HG03045 (cell line): ENCODE measurements around the gene TENM3.
A peak's percentile ranks its signal among the peaks of the same experiment; 100 is the strongest.
"Not testable (repeated sequence)": the region's sequence is repeated elsewhere in the genome, so short reads cannot be mapped to it uniquely, and the experiment has no call there.

Source experiments
- ATAC-seq: cut with Tn5 transposase; IDR thresholded peaks from one replicate; pipeline ENCODE4 v1.9.1; 2021; ENCODE audit warnings: mild to moderate bottlenecking, moderate library complexity; ENCODE audit not compliant: unreplicated experiment

Gene TENM3

DNA sequence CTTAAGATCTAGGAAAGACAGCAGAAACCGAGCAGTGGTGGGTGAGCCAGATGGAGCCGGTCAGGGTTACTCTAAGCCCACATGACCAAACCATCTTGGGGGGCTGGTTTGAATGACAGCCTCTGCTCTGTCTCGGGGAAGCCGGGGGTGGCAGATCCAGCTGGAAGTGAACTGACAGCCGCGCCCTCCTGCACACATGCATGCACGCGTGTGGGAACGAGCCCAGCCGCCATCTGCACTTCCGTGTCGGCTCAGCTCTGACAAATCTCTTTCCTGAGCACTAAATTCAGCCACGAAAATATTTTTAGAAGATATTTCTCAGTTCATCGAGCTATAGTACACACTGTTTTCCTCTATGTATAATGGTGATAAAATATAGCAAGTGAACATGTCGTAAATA is 558.4 kb downstream of the TENM3 start:
- no peak for ATAC-seq

DNA sequence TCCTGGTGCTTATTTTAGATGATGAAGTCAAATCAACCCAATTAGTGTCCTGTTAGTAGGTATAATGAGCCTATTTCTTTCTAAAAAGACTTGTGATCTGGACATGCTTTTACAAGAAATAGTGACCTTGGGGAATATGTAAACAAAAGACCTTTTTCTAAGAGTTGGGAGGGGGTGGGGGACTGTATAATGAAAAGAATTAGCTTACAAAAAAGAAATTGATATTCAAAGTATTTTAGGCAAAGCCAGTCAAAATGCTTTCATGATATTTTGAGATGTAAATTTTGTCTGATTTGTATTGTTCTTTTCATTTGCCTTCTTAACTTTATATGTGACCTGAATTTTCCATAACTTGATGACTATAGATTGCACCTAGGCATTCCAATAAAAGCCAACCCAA is 559.4 kb downstream of the TENM3 start:
- no peak for ATAC-seq

DNA sequence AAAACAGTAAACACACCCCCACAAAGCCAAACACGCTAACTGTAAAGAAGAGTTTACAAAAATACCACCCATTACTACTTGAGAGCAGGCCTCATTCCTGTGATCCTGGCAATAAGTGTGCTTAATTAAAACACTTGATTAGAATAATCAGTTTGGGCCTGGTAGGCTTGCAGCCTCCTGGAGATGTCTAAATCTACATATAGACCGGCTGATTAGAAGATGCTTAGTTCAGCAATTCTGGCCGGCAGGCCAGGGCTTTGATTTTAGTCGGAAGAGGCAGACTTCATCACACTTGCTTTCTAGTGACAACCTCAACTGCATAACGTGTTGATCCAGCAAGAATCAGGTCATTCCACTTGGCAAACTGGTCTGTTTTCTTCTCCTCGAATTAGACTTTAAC is 560.0 kb downstream of the TENM3 start:
- no peak for ATAC-seq

DNA sequence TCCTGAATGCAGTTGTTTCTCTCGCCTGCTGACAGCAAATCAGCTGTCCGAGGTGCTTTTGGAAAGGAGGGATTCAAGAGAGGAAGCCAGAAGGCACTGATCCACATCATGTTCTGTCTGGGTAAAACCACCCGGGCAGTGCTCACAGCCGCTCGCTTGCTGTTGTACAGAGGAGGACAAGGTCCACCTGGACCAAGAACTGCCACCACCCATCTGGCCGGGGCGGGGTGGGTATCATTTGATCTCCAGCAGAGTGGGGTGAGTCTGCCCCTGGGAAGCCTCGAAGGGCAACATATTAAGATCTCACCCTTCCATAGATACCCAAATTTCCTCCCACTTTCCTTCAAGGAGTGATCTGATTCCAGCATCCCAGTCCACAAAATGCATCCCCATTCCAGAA is 560.9 kb downstream of the TENM3 start:
- no peak for ATAC-seq

DNA sequence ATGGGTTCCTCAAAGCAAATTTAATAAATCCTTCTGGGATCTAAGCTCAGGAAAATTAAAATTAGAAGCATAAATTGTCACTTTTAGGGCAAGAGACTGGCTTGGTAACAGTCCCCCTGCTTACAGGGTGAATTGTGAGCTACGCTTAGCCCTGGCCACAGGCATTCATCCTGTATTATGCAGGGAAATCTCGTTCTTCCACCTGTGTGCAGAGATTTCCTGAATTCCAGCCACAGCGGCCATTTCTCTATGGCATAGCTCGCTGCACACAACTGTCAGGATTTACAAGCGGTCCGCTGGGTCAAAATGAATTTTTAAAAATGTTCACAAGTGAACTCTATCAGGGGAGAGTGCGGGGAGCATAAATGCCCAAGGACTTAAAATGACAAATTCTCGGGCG is 562.1 kb downstream of the TENM3 start:
- ATAC-seq: no peak

DNA sequence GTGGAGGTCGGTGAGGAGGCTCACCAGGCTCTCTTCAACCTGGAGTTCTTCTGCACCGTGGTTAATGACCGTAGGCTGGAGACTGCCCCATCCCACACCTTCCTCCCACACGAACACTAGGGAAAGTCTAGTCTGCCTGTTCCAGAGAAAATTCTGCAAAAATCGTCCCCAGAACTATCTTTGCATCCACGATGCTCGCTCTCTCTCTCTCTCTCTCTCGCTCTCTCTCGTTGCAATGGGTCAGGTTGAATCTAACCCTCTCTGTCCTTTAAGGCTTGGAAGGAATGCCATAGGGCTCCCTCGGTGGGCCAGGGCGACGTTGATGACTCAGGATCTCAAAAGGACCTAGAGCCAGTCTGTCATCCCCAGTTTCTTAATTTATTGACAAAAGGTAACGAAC is 562.5 kb downstream of the TENM3 start:
- ATAC-seq: no peak

DNA sequence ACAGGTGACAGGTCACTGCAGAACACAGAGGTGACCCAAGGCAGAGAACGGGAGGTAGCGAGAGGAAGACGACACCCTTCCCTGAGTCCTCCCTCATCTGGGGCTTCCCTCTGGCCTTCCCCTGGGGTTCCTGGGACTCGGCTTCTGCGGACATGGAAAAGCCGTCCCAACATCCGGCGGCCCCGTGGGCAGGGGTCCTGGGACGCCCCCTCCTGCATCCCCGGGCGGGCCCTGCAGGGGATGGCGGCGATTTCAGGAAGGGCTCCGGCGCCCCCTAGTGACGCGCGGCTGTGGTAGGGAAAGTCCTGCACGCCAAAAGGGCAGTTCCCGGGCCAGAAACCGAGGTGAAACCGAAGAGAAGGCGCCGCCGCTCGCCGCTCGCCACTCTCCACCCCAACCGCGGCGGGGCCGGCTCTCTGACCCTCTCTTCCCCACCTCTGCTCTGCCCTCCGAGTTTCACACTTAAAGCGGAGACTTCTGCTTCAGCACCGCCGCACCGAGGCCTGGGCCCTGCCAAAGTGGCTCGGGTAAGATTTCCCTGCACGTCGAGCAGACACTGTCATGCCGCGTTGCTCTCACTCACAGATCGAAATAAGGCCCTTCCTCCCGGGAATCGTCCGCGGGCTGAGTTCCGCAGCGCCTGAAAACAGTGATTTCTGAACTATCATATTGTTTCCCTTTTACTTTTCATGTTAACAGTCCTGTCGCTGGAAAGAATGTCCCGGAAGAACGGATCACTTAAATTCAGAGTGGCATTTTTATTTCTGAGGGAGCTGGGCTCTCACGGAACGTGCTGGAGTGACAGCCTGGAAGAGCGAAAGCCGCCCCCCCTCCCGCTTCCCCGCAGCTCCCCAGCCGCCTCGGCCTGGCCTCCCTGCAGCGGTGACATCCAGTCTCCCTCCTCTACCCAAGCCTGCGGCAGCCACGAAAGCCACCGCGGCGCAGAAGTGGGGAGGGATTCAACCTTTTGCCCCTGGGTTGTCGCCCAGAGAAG is 563.4 kb downstream of the TENM3 start:
- peak; percentile 80 for ATAC-seq

DNA sequence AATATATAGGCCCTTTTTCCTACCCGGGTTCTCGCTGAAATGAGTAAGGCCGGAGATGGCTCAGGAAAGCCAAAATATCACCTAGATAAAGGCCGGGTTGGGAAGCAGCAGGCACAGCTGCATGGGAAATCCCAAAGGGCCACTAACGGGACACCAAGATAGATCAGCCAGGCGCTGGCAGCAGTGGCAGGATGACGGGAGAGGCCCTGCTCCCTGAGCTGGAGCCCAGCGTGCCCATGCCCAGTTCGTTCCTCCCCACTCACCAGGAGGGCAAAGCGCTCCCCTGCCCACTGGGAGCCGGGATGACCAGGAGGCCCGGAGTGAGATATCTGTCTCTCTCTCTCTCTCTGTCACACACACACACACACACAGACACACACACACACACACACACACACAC is 564.1 kb downstream of the TENM3 start:
- ATAC-seq: no peak

DNA sequence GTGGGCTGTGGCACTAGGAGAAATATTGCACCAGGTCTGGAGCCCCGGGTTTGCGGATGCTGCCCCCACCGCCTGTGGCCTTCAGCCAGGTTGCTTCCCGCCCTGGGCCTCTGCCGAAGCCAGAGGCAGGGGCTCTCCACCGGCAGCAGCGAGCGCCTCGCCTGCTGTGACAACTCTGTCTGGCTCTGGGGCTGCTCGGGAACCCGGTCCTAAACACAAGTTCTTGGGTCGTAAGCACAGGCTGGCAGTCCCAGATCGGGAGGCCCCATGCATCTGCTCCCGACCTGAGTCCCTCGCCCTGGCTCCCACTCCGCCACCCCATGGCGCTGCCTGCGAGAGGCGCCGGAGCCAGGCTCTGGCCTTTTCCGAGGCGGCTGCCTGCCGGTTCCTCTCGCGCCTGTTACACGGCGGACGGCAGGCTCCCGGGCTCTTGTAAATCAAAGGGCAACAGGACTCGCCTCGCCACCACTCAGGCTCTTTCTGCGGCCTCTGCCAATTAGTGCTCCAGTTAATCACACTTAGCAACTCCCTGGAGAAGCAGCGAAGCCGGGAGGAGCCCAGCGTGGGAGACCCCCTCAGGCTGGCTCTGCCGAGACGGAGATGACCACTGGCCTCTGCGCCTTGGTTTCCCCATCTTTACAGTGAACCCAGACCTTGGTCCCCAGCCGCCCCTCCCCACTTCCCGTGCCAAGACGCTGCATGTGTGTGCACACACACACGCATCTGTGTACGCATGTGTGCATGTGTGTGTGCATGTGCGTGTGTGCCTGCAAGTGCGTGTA is 564.8 kb downstream of the TENM3 start:
- no peak for ATAC-seq

DNA sequence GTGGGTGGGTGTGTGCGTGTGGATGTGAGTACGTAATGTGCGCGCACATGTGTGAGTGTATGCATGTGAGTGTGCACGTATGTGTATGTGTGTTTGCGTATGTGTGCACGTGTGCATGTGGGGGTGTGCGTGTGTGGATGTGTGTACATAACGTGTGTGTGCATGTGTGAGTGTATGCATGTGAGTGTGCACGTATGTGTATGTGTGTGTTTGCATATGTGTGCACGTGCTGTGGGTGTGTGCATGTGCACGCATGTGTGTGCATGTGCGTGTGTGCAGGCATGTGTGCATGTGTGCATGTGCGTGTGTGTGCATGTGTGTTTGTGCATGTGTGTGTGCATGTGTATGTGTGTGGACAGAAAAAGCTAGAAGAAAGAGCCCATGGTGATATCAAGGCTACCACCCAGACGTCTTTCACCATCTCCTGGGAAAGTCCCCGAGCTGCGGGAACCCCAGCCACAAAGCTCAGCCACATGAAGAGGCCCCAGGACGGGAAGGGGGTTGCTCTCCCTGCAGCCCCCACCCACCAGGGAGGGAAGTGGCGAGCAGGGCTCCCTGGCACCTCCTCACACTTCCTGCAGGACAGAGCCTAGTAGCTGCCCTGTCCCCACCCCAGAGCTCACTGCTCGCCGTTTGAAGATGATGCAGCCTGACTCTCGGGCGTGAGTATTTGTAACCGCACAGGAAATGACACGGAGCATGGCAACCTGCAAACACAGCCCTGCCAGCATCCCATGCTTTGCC is 565.6 kb downstream of the TENM3 start:
- peak; percentile 76 for ATAC-seq

DNA sequence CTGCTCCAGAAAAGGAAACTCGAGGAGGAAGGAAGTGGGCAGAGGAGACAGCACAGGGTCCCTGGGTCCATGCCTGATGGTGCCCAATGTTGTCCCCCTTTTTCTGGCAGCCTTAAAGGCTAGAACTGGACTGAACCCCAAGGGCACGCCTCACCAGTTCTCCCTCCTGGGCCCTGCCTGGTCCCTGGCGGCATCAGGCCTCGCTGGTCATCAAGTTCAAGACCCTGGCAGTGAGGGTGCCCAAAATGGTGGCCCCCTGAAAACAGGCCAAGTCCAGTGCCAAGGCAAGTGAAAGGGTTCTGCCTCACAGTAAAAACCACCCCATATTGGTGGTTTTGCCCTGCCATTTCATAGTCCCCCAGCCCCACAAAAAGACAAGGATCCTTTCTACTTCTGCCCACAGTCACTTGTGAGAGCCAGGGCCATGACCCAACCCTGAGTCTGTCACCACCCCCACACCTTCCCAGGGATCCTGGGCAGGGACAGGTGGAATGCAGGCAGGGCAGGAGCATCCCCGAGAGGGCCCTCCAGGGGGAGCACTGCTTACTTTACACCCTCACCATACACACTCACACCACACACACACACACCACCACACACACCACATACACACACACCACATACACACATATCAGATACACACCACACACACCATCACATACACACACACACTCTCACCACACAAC is 566.4 kb downstream of the TENM3 start:
- ATAC-seq: peak; percentile 14

DNA sequence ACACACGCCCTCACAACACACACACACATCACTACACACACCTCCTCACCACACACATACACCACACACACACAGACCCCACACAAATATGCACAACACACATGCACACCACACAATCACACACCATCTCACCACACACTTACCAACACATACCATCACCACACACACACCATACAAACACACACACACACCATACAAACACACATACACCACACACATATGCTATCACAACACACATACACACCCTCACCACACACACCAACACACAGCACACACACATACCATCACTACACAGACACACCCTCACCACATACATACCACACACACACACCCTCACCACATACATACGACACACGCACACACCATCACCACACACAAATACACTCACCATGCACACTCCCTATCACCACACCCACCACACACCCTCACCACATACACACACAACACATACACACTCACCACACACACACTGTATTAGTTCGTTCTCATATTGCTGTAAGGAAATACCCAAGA is 567.0 kb downstream of the TENM3 start:
- no peak for ATAC-seq

DNA sequence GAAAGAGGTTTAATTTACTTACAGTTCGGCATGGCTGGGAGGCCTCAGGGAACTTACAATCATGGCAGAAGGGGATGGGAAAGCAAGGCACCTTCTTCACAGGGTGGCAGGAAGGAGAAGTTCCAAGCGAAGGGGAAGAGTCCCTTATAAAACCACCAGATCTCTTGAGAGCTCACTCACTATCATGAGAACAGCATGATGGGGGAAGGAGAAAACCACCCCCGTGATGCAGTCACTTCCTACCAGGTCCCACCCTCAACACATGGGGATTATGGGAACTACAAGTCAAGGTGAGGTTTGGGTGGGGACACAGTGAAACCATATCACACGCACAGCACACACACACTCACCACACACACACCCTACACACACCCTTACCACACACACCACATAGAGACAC is 569.7 kb downstream of the TENM3 start:
- ATAC-seq: no peak

DNA sequence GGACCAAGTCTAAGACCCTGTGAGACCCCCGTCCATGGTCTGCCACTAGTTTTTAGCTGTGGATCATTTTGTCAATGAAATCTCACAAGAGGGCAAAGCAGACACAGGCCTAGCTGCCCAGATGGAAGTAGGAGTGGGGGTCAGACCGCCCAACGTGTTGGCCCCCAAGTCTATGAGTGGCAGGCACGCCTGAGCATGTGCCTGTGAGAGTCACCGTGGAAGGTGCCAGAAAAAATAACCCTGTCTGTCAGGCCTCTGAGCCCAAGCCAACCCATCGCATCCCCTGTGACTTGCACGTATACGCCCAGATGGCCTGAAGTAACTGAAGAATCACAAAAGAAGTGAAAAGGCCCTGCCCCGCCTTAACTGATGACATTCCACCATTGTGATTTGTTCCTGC is 570.9 kb downstream of the TENM3 start:
- ATAC-seq: not testable (repeated sequence)

DNA sequence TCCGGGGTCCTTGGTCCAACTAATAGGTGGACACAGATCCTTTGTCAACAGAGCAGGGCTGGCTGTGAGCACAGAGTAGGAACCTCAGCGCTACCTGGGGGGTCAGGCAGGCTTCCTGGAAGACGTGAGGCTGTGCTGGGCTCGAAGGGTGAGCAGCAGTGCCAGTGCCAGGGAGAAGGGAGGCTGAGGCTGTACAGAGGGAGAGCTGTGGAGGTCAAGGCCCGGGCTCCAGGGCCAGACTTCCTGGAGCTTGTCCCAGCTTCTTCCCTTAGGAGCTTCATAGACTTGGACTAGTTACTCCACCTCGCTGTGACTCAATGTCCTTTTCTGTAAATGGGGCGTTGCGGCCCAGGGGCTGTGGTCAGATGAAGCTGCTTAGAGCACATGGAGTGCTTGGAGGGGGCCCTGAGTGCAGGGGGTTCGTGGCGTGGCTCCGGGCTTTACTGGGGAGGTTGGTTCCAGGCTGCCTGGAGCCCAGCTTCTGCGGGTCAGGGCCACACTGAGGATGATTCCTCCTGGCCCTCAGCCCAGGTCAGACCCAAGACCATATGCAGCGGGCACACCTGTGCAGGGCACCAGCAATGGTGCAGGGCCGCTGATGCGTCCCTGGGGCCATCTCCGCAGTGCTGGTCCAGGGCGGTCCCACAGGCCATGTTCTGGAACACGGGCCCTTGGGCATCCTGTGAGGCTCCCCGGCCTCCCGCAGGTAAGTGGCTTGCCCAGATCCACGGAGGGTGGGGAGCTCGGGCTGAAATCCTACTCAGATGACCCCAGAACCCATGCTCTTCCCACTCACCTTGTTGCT is 575.9 kb downstream of the TENM3 start:
- no peak for ATAC-seq

DNA sequence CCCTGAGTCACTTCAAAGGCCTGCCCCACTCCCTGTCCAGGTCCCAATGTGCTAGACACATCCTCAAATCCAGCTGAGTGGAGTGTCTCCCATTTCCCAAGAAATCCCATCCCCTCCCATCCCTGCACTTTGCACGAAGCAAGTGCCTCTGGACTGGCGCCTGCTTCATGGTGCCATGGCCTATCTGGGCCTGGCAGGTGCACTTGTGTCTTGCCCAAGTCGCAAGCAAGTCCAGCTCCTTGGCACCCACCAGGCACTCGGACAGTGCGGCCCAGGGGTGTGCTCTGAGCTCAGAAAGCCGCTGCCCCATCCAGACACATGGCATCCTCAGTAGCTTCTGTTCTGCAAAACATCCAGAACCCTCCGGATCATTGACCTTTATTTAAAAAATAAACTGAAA is 576.5 kb downstream of the TENM3 start:
- no peak for ATAC-seq

DNA sequence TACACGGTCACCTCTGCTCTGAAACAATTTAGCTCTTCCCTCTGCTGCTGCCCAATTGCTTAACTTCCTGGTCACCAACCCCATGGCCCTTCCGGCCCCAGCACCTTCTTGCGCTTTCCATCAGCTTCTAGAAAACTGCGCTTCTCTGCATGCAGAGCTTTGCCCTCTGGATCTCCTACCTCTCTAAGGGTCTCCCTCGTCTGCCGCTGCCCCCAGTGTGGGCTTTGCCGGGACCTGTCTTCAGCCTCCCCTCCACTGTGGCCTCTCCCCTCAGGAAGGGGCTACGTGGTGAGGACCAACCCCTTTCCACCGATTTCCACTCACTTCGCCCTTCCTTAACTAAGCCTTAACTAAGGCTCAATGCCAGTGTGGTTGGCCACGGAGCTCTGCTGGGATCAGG is 579.4 kb downstream of the TENM3 start:
- ATAC-seq: no peak

DNA sequence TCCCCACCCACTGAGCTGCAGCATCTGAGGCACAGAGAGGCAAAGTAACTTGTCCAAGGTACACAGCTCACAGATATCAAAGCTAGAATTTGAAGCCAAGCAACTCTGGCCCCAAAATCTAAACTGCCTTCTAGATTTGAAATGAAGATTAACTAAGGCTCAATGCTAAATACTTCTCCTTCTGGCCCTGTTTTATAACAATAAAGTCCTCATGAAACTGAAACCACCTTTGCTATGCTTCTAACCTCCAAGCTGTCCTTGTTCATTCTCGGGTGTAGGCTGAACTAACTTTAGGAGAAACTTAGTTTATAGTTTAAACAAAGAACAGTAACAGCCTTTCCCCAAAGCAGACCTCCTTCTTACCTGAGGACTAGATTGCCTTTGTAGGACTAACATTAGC is 580.4 kb downstream of the TENM3 start:
- ATAC-seq: peak; percentile 65

DNA sequence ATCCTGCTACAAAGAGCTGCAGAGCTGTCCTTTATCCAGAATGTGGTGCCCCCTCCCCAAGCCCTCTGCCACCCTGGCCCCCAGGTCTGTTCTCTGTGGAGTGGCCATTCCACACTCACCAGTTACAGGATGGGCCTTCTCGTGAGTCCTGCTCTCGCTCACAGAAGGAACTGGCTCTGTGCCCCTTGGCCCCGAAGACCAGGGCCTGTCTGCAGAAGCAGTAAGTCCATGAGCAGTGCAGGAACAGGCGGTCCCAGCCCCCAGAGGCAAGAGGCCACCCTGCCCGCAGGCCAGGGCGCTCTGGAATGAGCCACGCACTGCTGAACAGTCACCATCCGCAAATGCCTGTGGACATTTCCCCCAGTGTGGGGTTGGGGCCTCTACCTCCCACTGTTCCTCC is 581.8 kb downstream of the TENM3 start:
- no peak for ATAC-seq

DNA sequence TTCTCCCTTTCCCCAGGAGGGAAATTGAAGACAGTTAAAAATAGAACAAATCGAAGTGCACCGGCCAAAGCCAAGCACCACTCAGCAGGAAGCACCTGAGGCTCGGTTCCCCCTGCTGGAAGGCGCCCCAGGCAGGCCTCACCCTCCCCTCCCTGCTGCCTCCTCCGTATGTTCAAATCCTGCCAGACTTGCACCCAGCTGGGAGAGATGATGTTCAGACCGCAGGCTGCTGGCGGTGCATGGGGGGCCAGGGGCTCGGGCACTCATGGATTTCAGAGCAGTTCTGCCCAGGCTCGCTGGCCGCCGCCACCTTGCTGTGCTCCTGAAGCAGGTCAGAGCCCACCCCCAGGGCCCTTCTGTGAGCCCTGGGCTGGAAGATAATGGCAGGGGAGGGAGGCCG is 582.6 kb downstream of the TENM3 start:
- no peak for ATAC-seq
